ENCODE results near the gene UBR7.
"Not testable (repeated sequence)": the region's sequence is repeated elsewhere in the genome, so short reads cannot be mapped to it uniquely, and the experiment has no call there.

The UBR7 gene

GRCh38 chr14:93161411-93161940 lies 45.6 kb upstream of the UBR7 start:
- TF ChIP-seq CTCF (conservative IDR thresholded peaks at IDR 0.05; ENCODE audit: low read depth, low read length), result no peak
- Histone ChIP-seq H2AFZ (ENCODE audit: low read depth) (no peak overlapping the region), H3K9ac (no peak overlapping the region)

GRCh38 chr14:93163564-93163963 lies 43.5 kb upstream of the UBR7 start:
- H3K36me3 ChIP-seq (ENCODE audit: insufficient read depth), result no peaks in the 10 kb centered on the region
- H3K27me3 ChIP-seq (ENCODE audit: insufficient read depth, low read depth), result no peaks in the 10 kb centered on the region
- H3K4me3 ChIP-seq (IDR thresholded peaks at IDR 0.05; ENCODE audit: insufficient read depth, low read depth, low read length), result no peak overlapping the region
- TF ChIP-seq CTCF (conservative IDR thresholded peaks at IDR 0.05; ENCODE audit: low read depth, low read length), result no peak
- no peaks in the 10 kb centered on the region for H4K20me1 ChIP-seq (ENCODE audit: insufficient read depth)
- no peak overlapping the region for H3K4me2 ChIP-seq
- H3K4me1 ChIP-seq (ENCODE audit: low read depth, poor library complexity, severe bottlenecking), result peaks cover 12% of the 10 kb centered on the region
- no peaks in the 10 kb centered on the region for H3K79me2 ChIP-seq (ENCODE audit: insufficient read depth, low read depth)
- no peak overlapping the region for H3K9ac ChIP-seq
- no peak overlapping the region for H2AFZ ChIP-seq (ENCODE audit: low read depth)
- no peak overlapping the region for H3K27ac ChIP-seq

More at GRCh38 chr14:93161411-93161940, 45.6 kb upstream of the UBR7 start:
- Histone ChIP-seq H3K27ac (no peak overlapping the region), H3K27me3 (ENCODE audit: insufficient read depth, low read depth) (no peaks in the 10 kb centered on the region), H3K4me3 (IDR thresholded peaks at IDR 0.05; ENCODE audit: insufficient read depth, low read depth, low read length) (no peak overlapping the region), H3K36me3 (ENCODE audit: insufficient read depth) (no peaks in the 10 kb centered on the region), H4K20me1 (ENCODE audit: insufficient read depth) (no peaks in the 10 kb centered on the region), H3K4me2 (no peak overlapping the region), H3K79me2 (ENCODE audit: insufficient read depth, low read depth) (no peaks in the 10 kb centered on the region), H3K4me1 (ENCODE audit: low read depth, poor library complexity, severe bottlenecking) (peaks cover 12% of the 10 kb centered on the region)

GRCh38 chr14:93165271-93166265 lies 41.5 kb upstream of the UBR7 start:
- H3K4me3 ChIP-seq (IDR thresholded peaks at IDR 0.05; ENCODE audit: insufficient read depth, low read depth, low read length); H3K27ac ChIP-seq; H3K4me1 ChIP-seq (ENCODE audit: low read depth, poor library complexity, severe bottlenecking); H3K4me2 ChIP-seq; H3K27me3 ChIP-seq (ENCODE audit: insufficient read depth, low read depth); H3K79me2 ChIP-seq (ENCODE audit: insufficient read depth, low read depth); H3K9ac ChIP-seq; H4K20me1 ChIP-seq (ENCODE audit: insufficient read depth); H3K36me3 ChIP-seq (ENCODE audit: insufficient read depth); H2AFZ ChIP-seq (ENCODE audit: low read depth): not testable (repeated sequence)

GRCh38 chr14:93168610-93169009 lies 38.4 kb upstream of the UBR7 start:
- H3K4me3 ChIP-seq (IDR thresholded peaks at IDR 0.05; ENCODE audit: insufficient read depth, low read depth, low read length); H3K79me2 ChIP-seq (ENCODE audit: insufficient read depth, low read depth); H3K36me3 ChIP-seq (ENCODE audit: insufficient read depth); H3K9ac ChIP-seq; H2AFZ ChIP-seq (ENCODE audit: low read depth); H3K4me2 ChIP-seq; H3K4me1 ChIP-seq (ENCODE audit: low read depth, poor library complexity, severe bottlenecking); H3K27ac ChIP-seq; H3K27me3 ChIP-seq (ENCODE audit: insufficient read depth, low read depth); H4K20me1 ChIP-seq (ENCODE audit: insufficient read depth): not testable (repeated sequence)

- not testable (repeated sequence) for H3K4me3 ChIP-seq (IDR thresholded peaks at IDR 0.05; ENCODE audit: insufficient read depth, low read depth, low read length); H3K79me2 ChIP-seq (ENCODE audit: insufficient read depth, low read depth); H3K36me3 ChIP-seq (ENCODE audit: insufficient read depth); H3K4me2 ChIP-seq; H3K27me3 ChIP-seq (ENCODE audit: insufficient read depth, low read depth); H2AFZ ChIP-seq (ENCODE audit: low read depth); H3K27ac ChIP-seq; H3K9ac ChIP-seq; H3K4me1 ChIP-seq (ENCODE audit: low read depth, poor library complexity, severe bottlenecking); H4K20me1 ChIP-seq (ENCODE audit: insufficient read depth)
Measured at GRCh38 chr14:93169619-93170018, 37.4 kb upstream of the UBR7 start.

GRCh38 chr14:93170141-93170540 lies 36.9 kb upstream of the UBR7 start:
- not testable (repeated sequence) for H3K4me2 ChIP-seq; H3K4me3 ChIP-seq (IDR thresholded peaks at IDR 0.05; ENCODE audit: insufficient read depth, low read depth, low read length); H2AFZ ChIP-seq (ENCODE audit: low read depth); H3K27me3 ChIP-seq (ENCODE audit: insufficient read depth, low read depth); H3K4me1 ChIP-seq (ENCODE audit: low read depth, poor library complexity, severe bottlenecking); H3K27ac ChIP-seq; H3K79me2 ChIP-seq (ENCODE audit: insufficient read depth, low read depth); H3K9ac ChIP-seq; H3K36me3 ChIP-seq (ENCODE audit: insufficient read depth); H4K20me1 ChIP-seq (ENCODE audit: insufficient read depth)

Data from KMS-11 (cell line).